Measurements from ENCODE around the gene PJVK.
A peak's percentile ranks its signal among the peaks of the same experiment; 100 is the strongest.

Gene PJVK

GRCh38 chr2:178479275-178479616 lies 28.1 kb downstream of the PJVK start:
- TF ChIP-seq CTCF (IDR thresholded peaks at IDR 0.05; ENCODE audit: control insufficient read depth, extremely low read depth, insufficient read depth), result no peak
- no peak for DNase-seq (ENCODE audit: low read depth)
- H3K4me3 ChIP-seq (ENCODE audit: low read depth, low read length), result peak overlapping the region; percentile 74

GRCh38 chr2:178479758-178480226 lies 28.6 kb downstream of the PJVK start:
- no peak for TF ChIP-seq CTCF (IDR thresholded peaks at IDR 0.05; ENCODE audit: control insufficient read depth, extremely low read depth, insufficient read depth)
- no peak for DNase-seq (ENCODE audit: low read depth)
- peak overlapping the region; percentile 67 for H3K4me3 ChIP-seq (ENCODE audit: low read depth, low read length)

- DNase-seq (ENCODE audit: low read depth), result no peak
- H3K4me3 ChIP-seq (ENCODE audit: low read depth, low read length), result peak within 1 kb of the TSS; percentile 74
- no peak for TF ChIP-seq CTCF (IDR thresholded peaks at IDR 0.05; ENCODE audit: control insufficient read depth, extremely low read depth, insufficient read depth)
These were observed 29.3 kb downstream of the PJVK start, which contains the start of gene PLEKHA3 for GRCh38 chr2:178480227-178481181. Gene PLEKHA3, plus strand, starts transcription at chr2:178480457. Its CDS starts 413 bp downstream, at chr2:178480870.

GRCh38 chr2:178482437-178482836 lies 31.3 kb downstream of the PJVK start:
- DNase-seq (ENCODE audit: low read depth), result no peak
- no peak overlapping the region for H3K4me3 ChIP-seq (ENCODE audit: low read depth, low read length)
- TF ChIP-seq CTCF (IDR thresholded peaks at IDR 0.05; ENCODE audit: control insufficient read depth, extremely low read depth, insufficient read depth), result no peak

GRCh38 chr2:178484245-178485041 lies 33.3 kb downstream of the PJVK start:
- no peak overlapping the region for H3K4me3 ChIP-seq (ENCODE audit: low read depth, low read length)
- DNase-seq (ENCODE audit: low read depth), result no peak
- TF ChIP-seq CTCF (IDR thresholded peaks at IDR 0.05; ENCODE audit: control insufficient read depth, extremely low read depth, insufficient read depth), result no peak

- H3K4me3 ChIP-seq (ENCODE audit: low read depth, low read length), result no peak overlapping the region
- no peak for DNase-seq (ENCODE audit: low read depth)
- no peak for TF ChIP-seq CTCF (IDR thresholded peaks at IDR 0.05; ENCODE audit: control insufficient read depth, extremely low read depth, insufficient read depth)
These were observed 34.2 kb downstream of the PJVK start for GRCh38 chr2:178485356-178485755.
